GM21381 (cell line): ENCODE data around the gene RAB20.

ENCODE experiments used
- ATAC-seq: cut with Tn5 transposase; IDR thresholded peaks from one replicate; pipeline ENCODE4 v1.9.1; 2021; ENCODE audit warnings: mild to moderate bottlenecking, moderate library complexity; ENCODE audit not compliant: unreplicated experiment

Gene RAB20

DNA sequence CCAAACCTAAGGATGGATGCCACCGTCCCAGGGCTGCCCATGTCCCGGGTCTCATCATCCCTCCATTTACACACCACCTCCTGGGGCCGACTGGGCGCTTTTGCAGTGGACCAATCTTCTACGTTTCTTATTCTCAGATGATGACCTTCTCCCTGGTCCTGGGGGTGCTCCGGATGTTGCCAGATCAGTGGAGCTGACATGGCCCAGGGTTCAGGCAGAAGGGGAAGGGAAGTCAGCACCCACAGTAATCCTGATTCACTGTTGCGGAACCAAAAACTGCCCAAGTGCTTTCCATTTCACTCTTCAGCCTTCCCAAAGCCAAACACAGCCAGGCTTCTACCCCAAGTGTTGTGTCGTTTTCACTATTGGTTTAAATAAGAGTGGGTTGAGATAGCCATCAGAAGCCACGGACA is 29.8 kb downstream of the RAB20 start:
- no peak for ATAC-seq

DNA sequence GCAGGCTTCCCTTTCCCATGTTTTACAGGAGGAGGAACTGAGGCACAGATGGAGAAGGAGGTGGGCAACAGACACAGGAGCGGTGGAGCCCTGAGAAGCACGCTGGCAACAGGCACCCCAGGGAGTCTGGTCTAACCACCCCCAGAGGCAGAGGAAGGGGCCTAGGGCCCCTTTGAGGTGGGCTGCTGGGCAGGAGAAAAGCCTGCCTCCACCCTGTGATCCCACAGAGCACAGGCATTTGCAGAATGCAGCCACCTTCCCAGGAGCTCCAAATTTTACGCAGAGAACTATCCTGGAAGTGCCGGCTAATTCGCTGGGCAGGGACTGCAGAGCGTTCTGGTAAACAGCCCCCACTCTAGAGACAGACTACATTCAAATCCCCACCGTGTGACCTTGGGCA is 30.4 kb downstream of the RAB20 start:
- ATAC-seq, result no peak

DNA sequence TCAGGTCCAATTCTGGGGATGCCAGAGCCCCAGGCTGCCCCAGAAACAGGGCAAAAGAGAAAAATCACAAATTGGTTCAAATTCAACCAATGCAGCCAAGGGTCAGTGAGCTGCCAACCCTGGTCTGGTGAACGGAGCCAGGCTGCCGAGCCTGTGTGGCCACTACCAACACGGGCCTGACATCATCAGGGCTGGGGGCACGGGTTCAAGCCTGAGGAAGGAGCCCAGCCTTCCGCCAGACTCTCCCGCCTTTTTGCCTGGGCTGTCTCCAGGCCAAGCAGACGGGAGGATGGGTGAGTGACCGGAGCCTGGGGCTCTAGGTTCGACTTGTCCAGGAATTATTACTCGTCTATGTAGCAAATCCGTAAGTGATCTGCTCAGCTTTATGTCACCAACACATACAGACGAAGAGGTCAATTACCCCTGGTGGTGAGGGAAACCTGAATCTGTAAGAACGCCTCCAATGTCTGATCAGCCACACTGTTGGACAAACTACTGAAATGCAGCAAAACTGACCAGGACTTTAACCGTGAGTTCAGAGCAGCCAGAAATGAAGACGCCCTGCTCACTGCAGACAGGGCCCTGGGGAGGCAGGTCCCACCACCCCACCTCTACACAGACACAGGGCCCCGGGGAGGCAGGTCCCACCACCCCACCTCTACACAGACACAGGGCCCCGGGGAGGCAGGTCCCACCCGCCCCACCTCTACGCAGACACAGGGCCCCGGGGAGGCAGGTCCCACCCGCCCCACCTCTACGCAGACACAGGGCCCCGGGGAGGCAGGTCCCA is 31.8 kb downstream of the RAB20 start:
- ATAC-seq, result no peak

DNA sequence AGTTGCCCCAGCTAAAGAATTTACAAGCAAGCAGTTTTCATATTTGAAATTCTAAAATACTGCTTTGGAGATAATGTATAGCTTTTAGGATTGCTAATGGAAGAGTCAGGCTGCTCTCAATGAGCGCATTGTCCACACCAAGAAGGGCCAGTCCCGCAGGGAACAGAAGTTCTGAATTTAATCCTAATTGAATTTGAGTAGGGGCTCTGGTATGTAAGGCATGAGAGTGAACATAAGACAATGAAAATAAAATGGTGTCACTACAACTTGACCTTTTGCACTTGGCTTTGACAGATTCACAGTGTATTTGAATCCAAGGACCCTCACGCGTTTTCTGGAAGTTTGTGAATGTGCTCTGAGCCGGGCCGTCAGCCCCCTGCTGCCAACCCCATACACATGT is 32.6 kb downstream of the RAB20 start:
- no peak for ATAC-seq

DNA sequence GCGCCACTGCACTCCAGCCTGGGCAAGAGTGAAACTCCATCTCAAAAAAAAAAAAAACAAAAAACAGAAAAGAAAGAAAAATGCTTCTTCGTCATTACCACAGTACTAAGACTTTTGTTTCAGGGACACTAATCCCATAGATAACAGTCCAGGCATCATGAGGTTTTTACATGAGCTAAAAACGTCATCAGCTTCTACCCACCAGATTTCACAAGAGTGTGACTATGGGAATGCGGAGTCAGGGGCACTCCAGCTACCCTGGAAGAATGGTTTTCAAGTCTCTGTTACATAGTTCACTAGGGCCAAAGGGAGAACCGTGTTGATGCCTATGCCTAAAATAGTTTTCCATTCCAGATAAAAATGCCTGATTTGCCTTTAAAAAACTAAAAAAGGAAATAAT is 33.2 kb downstream of the RAB20 start:
- ATAC-seq, result no peak

DNA sequence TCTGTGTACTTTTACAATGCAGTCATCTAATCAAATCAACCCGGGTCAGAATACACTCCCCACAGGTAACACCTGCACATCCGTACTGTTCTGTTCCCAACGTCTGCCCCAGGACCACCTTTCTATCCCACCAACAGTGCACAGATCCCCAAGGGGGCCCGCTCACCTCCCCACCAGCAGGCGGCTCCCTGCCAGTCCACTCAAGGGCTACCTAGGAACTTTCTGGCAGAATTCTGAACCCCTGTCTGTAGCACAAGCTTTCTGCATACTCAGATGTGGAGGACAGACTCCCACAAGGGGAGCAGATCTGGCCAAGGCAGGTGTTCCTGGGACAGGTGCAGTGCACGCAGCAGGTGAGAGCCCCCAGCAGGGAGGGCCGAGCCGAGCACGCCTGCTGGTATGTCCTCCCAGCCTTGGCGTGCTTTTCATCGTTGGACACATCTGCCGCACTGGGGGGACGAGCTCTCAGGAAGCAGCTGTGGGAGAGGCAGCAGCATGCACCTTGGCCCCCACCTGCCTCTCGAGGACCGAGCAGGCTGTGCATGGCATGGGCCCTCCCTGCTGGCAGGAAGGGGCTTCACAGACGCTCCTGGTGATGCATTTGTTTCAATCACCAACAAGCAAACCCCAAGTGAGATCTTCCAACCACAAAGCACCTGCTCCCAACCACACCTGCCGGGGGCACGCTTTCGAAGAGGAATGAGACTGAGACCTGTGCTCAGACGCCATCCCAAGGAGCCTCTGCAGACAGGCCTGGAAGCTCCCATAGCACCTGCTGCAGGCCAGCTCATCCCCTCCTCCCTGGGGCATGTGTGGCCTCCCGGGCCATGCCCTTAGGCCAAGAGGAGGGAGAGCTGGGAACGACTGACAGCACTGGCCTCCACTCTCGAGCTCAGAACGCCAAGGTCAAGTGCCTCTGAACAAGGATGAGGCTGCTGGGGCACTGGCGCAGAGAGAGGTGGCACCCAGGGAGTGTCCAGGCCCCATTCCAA is 35.9 kb downstream of the RAB20 start:
- peak; percentile 81 for ATAC-seq

DNA sequence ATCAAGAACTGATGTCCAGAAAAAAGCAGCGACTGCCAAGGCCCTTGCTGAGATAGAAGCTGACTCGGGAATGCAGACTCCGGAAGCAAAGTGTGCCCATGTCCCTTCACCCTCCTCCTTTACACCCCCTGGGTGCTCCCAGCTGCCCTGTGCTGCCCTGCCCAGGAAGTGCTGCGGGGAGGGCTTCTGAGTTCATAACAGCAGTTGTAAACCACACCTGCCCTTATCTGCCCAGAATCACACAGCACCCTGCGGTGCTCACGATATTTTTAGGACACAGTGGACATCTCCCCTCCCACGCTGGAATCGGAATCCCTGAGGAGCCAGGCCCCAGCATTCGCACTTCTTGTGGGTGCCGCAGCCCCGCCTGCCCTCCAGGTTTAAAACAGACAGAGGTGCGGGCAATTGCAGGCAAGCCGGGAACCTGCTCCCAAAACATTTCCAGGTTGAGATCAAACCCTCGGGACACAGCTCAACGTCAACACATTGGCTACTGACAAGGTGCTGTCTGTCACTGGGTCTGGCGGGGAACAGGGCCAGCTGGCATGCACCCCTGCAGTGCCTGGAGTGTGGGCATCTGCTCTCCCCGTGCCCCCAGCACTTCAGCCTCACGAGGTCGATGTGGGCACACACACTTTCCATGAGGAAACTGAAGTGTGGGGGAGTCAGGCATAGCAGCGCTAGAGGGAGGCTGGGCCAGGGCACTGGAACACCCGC is 36.8 kb downstream of the RAB20 start:
- ATAC-seq, result no peak

DNA sequence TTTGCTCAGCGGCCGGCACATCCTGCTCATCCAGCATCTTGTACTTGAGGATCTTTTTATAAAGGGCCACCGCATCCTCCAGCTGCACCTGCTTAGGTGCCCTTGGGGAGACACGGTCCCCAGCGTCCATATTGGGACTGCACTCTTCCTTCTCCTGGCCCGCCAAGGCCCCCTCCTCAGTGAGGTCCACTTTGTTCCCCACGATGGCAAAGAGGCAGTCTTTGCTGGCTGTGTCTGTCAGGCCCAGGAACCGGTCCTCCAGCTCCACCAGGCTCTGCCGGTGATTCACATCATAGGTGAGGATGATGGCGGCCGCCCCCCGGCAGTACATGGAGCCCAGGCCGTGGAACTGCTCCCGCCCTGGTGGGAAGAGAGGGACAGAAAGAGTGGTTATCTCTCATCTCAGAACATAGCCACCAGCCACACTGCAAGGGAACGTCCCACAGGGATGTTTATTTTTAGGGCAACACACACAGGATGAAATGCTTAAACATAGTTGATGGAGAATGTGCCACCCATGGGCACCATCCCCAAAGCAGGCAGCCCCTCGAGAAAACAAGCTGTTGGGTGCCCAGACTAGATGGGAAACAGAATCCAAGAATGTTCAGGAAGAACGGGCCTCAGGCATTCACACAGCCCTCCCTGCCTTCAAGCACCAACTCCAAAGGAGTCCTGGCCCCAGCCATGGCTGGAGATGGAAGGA is 37.5 kb downstream of the RAB20 start:
- no peak for ATAC-seq

DNA sequence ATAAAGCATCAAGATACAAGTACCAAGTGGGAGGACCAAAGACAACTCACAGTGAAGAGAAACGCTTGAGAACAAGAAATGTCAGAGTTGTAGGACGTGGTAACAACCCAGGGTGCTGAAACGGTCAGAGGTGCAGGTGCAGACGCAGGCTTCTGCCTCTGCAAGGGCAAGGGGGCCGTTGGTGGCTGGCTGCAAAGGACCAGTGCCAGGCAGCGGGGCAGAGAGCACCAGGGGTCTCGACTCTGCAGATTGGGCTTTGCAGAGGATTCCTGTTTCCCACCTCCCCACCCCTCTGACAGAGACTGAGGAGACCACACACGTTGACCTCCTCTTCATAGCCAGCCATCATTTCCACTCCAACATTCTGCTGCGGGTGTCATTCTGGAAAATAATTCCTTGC is 38.3 kb downstream of the RAB20 start:
- ATAC-seq, result no peak

DNA sequence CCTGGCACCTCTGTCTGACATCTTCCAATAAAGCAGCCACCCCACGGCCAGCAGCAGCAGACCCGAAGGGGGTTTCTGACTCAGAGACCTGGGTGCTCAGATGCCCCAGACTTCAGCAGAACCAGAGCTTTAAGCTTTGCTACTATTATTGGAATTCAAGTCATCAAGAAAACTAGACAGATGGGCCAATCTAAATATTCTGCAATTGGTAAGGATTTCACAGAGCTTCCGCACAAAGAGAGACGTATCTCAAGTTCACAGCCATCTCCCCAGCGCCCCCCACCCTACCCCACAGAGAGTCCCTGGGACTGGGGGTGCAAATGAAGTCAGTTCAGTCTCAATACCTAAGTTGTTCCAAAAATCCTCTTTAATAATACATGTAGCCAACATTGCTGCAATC is 38.8 kb downstream of the RAB20 start:
- ATAC-seq, result no peak

DNA sequence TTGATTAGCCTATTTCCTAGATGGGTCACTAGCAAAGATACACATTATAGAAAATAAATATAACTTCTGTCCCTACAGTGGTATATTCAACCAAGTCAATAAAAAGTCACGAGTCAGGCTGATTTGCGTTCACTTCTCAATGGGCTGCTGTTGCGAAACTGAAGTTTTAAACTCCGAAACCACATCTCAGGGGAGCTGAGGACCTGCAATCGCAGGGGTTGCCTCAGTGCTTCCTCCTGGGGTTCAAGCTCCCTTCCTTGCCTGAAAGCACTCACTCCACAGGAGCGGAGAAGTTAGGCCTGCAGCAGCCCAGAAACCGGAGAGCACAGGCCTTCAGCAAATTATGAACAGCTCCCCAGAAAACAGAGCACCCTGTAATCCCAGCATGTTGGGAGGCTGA is 39.6 kb downstream of the RAB20 start:
- ATAC-seq, result no peak

DNA sequence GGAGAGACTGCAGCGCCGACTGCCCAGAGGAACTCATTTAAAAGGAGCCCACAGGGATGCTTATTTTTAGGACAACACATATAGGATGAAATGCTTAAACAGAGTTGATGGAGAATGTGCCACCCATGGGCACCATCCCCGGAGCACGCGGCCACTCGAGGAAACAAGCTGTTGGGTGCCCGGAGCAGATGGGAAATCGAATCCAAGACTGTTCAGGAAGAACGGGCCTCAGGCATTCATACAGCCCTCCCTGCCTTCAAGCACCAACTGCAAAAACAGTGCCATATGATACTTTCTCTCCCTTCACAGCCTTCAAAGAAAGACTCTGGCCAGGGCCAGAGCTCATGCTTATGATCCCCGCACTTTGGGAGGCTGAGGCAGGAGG is 40.2 kb downstream of the RAB20 start:
- ATAC-seq, result no peak

DNA sequence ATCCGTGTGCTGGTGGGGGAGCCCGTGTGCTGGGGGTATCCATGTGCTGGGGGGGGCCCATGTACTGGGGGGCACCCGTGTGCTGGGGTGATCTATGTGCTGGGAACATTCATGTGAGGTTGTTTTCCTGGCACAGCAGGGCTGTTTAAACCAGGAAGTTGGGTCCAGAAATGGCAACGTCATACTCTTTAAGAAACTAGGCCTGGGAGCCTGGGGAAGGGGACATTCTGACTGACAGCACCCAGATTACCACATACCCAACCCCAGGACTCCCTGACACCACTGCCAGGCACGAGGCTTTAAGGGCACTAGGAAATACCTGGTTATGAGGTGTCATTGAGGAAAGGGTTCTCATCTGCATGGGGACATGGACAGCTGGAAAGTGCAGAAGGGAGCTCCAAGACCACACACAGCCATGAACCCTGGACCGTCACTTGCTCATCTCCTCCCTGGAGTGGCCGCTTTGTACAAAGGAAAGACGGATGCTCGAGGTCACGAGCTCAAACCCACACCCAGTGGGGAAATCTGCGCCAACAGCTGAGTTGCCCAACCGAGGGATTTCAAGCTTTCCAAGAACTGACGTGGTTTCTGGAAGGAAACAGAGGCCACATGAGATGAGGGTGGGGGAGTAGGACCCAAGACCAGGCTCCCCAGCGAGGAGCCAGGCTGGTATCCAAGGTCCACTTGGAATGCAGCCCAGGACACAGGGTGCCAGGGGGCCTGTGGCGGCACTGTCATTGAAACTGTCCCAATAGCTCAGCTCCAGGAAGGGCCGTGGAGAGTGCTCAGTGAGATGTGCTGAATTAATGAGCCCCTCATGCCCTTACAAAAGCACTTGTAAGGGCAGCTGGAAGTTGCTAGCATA is 40.9 kb downstream of the RAB20 start:
- no peak for ATAC-seq

DNA sequence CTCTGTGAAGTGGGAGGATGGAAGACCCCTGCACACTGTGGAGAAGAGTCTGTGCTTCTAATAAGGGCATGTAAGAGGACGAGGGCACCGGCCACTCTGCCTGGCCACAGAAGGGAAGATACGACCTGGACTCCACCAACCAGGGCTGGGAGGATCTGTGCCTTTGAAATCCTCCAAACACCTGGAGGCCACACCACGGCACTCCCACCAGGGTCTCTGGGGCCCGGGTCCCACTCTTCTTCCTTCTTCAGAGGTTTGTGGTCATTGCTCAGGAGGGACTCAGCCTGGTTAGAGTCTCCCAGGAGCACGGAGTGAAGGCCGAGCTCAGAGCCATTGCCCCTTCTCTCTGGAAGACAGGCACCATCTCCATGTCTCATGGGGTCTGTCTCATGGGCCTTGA is 42.0 kb downstream of the RAB20 start:
- no peak for ATAC-seq

DNA sequence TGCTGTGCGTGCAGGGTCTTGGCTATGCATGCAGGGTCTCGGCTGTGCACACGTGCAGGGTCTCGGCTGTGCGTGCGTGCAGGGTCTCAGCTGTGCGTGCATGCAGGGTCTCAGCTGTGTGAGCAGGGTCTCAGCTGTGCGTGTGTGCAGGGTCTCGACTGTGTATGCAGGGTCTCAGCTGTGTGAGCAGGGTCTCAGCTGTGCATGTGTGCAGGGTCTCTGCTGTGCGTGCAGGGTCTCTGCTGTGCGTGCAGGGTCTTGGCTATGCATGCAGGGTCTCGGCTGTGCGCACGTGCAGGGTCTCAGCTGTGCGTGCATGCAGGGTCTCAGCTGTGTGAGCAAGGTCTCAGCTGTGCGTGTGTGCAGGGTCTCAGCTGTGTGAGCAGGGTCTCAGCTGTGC is 42.5 kb downstream of the RAB20 start:
- no peak for ATAC-seq

DNA sequence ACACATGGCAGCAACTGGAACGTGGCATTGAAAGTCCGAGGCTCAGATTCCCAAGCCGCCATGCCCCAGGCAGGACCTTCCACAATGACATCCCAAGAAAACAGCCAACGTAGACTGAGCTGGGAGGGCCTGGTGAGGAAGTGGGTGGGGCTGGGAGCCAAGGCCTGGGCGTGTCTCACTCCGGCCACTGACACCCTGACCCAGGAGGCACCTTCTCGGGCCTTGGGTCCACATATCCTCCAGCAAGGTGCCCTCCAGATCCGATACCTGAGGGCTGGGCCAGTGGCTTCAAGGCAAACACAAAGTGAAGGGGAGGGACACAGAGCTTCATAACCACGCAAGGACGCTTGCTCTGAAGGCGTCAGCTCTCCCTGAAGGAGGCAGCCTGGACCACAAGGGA is 43.0 kb downstream of the RAB20 start:
- no peak for ATAC-seq

DNA sequence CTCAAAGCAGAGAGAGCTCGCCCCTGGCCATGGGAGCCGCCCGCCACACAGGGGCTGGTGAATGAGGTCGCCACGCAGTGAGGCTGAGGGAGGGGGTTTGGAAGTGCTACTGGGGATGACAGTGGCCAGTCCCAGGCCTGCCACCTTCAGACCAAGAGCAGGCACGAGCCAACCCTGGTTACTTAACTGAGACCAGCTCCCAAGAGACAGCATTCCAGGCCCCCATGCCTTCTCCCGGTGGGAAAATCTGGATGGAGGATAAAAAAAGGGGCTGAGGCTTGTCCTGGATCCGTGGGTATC is 43.3 kb downstream of the RAB20 start:
- ATAC-seq, result no peak

DNA sequence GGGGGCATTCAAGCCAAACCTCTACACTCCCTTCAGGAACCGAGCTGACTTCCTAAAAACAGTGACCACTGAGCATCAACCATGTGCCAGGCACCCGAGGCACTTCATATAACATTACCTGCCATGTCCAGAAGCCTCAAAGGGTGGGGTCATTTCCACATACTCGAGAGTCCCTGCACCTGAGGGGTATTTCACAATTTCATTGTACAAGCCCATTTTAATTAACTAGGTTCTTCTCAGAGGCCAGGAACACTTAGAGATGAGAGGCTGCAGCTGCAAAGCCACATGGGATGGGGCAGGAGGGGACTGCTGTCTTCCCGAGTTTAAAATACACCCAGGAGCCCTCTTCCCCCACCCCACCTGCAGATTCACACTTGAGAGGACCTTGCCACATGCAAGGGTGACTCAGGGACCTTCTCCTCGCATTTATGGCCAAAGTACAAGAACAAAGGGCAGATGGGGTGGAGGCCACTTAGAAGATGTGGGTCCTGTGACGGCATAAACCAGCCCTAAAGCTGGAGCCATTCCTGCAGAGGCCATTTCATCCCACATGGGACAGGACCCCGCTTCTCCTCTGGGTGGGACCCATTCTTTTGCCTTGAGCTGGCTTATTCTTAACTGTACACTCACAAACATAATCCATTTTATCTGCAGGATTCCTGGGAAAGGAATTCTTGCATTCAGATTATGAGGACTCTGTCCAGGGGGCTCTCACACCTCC is 43.9 kb downstream of the RAB20 start:
- ATAC-seq, result no peak

DNA sequence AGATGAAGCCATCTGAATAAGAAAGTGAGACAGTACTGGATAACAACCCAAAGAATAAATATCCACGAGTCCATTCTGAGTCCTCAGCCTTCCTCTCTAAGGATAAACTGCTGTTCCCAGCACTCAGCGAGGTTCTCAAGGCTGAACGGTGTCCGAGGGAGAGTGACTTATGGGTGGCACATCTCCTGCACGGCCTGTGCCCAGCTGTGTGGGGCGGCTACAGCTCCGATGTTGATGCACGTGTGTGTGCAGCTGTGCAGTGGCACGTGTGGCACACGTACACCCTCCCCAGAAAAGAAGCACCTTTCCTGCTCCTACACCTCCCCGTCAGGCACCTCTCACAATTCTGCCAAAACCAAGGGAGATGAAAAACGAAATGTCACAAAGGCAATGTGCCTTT is 45.0 kb downstream of the RAB20 start:
- ATAC-seq, result no peak
